ENCODE measurements around the gene EMX1. TPM values are rescaled to one million over a fixed set of nuclear protein-coding genes. Genes with fewer than 3 reads are reported as not detected.

The EMX1 gene
- total RNA-seq, 1 donor from 2014 or later: not detected

DNA sequence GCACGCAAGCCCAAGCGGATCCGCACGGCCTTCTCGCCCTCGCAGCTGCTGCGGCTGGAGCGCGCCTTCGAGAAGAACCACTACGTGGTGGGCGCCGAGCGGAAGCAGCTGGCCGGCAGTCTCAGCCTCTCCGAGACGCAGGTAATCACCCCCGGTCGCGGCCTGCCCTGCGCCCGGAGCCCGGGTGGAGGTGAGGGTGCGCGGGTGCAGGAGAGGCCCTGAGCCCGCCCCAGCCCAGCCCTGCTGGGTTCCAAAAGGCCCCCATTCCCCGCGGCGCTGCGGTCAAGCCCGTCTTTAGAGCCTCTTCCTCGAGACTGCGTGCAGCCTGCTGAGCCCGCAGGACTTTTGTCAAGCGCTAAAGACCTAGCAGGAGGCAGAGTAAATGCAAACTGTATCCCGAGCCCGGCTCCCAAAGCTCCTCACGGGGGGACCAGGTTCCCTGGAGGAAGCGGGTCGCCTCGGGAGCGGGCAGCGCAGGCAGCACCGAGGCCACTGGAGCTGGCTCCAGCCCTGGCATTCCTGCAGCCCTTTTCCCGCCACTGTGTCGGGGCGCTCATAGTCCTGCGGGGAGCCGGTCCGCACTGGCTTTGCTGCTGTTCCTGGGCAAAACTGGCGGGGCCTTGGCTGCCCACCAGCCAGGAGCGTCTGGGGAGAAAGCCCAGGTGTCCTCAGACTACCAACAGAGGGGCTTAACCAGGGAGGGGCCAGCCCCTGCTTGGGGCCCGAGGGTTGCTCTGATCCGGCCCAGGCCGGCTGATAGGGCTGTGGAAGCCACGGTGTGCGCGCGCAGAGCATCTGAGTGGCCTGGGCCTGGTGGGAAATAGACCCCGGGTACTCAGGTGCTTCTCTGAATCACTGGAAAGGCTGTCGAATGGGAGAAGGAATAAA is 7.3 kb downstream of the EMX1 start:
- no peak for DNase-seq (ENCODE audit: low read depth in 2 of 2)

- DNase-seq (ENCODE audit: low read depth in 2 of 2): no peak
These were observed 8.1 kb downstream of the EMX1 start for GRCh38 chr2:72925328-72925943.

GRCh38 chr2:72926368-72926767 is 9.0 kb downstream of the EMX1 start:
- DNase-seq (ENCODE audit: low read depth in 2 of 2): no peak

GRCh38 chr2:72926811-72927465 is 9.6 kb downstream of the EMX1 start:
- no peak for DNase-seq (ENCODE audit: low read depth in 2 of 2)

- DNase-seq (ENCODE audit: low read depth in 2 of 2): no peak
These were observed 10.6 kb downstream of the EMX1 start for GRCh38 chr2:72927619-72928550.

DNA sequence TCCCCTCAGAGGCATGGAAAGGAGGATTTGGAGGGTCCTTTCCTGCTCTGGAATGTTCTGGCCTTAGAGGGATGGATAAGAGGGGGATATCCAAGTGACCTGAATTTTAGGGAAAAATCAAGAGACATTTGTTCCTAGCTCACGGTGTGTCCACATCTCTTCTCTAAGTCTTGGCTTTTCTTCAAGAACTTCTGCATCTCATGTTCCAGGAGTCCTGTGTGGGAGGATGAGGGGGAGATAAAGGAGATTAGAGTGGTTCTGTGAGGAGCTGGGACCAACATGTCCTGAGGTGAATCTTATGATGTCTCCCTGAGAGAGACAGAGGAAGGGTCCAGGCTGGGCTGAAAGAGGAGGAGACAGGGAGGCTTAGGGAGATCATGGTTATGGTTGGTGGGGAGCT is 11.7 kb downstream of the EMX1 start:
- no peak for DNase-seq (ENCODE audit: low read depth in 2 of 2)

- DNase-seq (ENCODE audit: low read depth in 2 of 2): no peak
These were observed 14.1 kb downstream of the EMX1 start for GRCh38 chr2:72931280-72931910.

- DNase-seq (ENCODE audit: low read depth in 2 of 2): peak in 1 of 2 donors; percentile 18
These were observed 14.9 kb downstream of the EMX1 start for GRCh38 chr2:72932045-72932740.

- DNase-seq (ENCODE audit: low read depth in 2 of 2): no peak
These were observed 15.5 kb downstream of the EMX1 start for GRCh38 chr2:72932805-72933204.

DNA sequence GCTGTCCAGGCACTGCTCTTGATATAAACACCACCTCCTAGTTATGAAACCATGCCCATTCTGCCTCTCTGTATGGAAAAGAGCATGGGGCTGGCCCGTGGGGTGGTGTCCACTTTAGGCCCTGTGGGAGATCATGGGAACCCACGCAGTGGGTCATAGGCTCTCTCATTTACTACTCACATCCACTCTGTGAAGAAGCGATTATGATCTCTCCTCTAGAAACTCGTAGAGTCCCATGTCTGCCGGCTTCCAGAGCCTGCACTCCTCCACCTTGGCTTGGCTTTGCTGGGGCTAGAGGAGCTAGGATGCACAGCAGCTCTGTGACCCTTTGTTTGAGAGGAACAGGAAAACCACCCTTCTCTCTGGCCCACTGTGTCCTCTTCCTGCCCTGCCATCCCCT is 15.9 kb downstream of the EMX1 start:
- DNase-seq (ENCODE audit: low read depth in 2 of 2): no peak

DNA sequence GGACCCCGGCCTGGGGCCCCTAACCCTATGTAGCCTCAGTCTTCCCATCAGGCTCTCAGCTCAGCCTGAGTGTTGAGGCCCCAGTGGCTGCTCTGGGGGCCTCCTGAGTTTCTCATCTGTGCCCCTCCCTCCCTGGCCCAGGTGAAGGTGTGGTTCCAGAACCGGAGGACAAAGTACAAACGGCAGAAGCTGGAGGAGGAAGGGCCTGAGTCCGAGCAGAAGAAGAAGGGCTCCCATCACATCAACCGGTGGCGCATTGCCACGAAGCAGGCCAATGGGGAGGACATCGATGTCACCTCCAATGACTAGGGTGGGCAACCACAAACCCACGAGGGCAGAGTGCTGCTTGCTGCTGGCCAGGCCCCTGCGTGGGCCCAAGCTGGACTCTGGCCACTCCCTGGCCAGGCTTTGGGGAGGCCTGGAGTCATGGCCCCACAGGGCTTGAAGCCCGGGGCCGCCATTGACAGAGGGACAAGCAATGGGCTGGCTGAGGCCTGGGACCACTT is 16.4 kb downstream of the EMX1 start:
- no peak for DNase-seq (ENCODE audit: low read depth in 2 of 2)

GRCh38 chr2:72934683-72935610 is 17.6 kb downstream of the EMX1 start:
- no peak for DNase-seq (ENCODE audit: low read depth in 2 of 2)

- DNase-seq (ENCODE audit: low read depth in 2 of 2): no peak
These were observed 18.3 kb downstream of the EMX1 start for GRCh38 chr2:72935611-72935957.

GRCh38 chr2:72936660-72937355 is 19.5 kb downstream of the EMX1 start:
- no peak for DNase-seq (ENCODE audit: low read depth in 2 of 2)

- no peak for DNase-seq (ENCODE audit: low read depth in 2 of 2)
These were observed 20.0 kb downstream of the EMX1 start for GRCh38 chr2:72937356-72937669.

GRCh38 chr2:72938455-72938854 is 21.1 kb downstream of the EMX1 start:
- no peak for DNase-seq (ENCODE audit: low read depth in 2 of 2)

- DNase-seq (ENCODE audit: low read depth in 2 of 2): no peak
These were observed 23.0 kb downstream of the EMX1 start for GRCh38 chr2:72940361-72940760.

DNA sequence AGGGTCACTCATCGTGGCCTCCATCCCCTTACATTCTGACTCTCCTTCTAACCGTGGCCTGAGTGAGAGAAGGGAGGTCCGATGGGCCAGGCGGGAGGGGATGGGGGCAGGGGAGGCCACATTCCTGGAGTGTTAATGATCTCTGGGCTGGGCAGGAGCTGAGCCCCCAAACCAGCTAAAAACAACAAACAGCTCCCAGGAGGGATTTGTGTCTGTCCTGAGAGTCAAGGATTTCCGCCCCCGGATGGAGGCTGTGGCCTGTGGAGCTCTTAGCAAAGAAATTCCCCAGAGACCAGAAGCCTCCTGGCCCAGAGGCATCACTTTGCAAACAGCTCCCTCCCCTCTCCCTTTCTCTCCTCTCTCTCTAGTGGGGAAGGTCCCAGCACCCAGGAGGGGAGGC is 23.5 kb downstream of the EMX1 start:
- DNase-seq (ENCODE audit: low read depth in 2 of 2): no peak

- no peak for DNase-seq (ENCODE audit: low read depth in 2 of 2)
These were observed 25.0 kb downstream of the EMX1 start for GRCh38 chr2:72942293-72942692.

All from lung microvascular endothelial cell (primary cell).